D721Med (cell line): ENCODE measurements around the gene PCDH9.

Source experiments
- DNase-seq: peaks from one replicate; pipeline ENCODE4 v3.0.0; 2011; ENCODE audit warnings: low spot score; ENCODE audit not compliant: insufficient read length
- FAIRE-seq: peaks from 2 replicates; lab custom pipeline; 2011; peaks lifted over from hg19 to GRCh38; lab: Jason Lieb, UNC
- CTCF ChIP-seq: IDR thresholded peaks from 2 replicates; pipeline ENCODE4 v1.5.1; 2012; ENCODE audit warnings: mild to moderate bottlenecking, control low read depth; ENCODE audit not compliant: insufficient read depth; ENCODE audit errors: missing control alignments

The PCDH9 gene

GRCh38 chr13:66577358-66577757, 652.8 kb downstream of the PCDH9 start:
- FAIRE-seq (no peak), DNase-seq (no peak)
- no peak for TF ChIP-seq CTCF

- FAIRE-seq = no peak
- TF ChIP-seq CTCF = no peak
- DNase-seq = no peak
These were observed 653.8 kb downstream of the PCDH9 start for GRCh38 chr13:66576381-66576780.

GRCh38 chr13:66574606-66575005, 655.5 kb downstream of the PCDH9 start:
- no peak for DNase-seq
- FAIRE-seq = no peak
- TF ChIP-seq CTCF = no peak

- DNase-seq (no peak), FAIRE-seq (no peak)
- no peak for TF ChIP-seq CTCF
These were observed 662.1 kb downstream of the PCDH9 start for GRCh38 chr13:66567899-66568612.

- no peak for TF ChIP-seq CTCF
- DNase-seq (no peak), FAIRE-seq (no peak)
These were observed 664.9 kb downstream of the PCDH9 start for GRCh38 chr13:66565279-66565678.

- FAIRE-seq (no peak), DNase-seq (no peak)
- no peak for TF ChIP-seq CTCF
These were observed 667.1 kb downstream of the PCDH9 start for GRCh38 chr13:66563076-66563475.

- no peak for TF ChIP-seq CTCF
- no peak for FAIRE-seq
- DNase-seq = no peak
These were observed 668.1 kb downstream of the PCDH9 start for GRCh38 chr13:66562054-66562453.
